Transverse colon (tissue), 4 donors: ENCODE measurements around the gene AXIN1.

Experiments
- POLR2A ChIP-seq: fragments of 450-650 bp; IDR thresholded peaks from one replicate; pipeline ENCODE4 v1.6.1; 2016; ENCODE audit warnings: antibody characterized with exemption, mild to moderate bottlenecking, moderate library complexity
- POLR2AphosphoS5 ChIP-seq, 3 donors: sonication (generic); formaldehyde crosslinking; IDR thresholded peaks; one replicate each; pipeline ENCODE4 v1.6.1; 2016; ENCODE audit warnings: antibody characterized with exemption in 3 of 3
- TF ChIP-seq, protein P1 (sequence below), 5 experiments: fragments of 200-600 bp in 3 of 5; fragments of 450-650 bp in 2 of 5; sonication (generic) in 3 of 5; IDR thresholded peaks; 1 replicate in 2 of 5; 2 replicates in 3 of 5; pipeline ENCODE4 v1.5.1; 2016 to 2017; ENCODE audit warnings: antibody characterized with exemption in 5 of 5, inconsistent platforms in 3 of 5, mild to moderate bottlenecking in 2 of 5, moderate library complexity in 1 of 5

DNA sequence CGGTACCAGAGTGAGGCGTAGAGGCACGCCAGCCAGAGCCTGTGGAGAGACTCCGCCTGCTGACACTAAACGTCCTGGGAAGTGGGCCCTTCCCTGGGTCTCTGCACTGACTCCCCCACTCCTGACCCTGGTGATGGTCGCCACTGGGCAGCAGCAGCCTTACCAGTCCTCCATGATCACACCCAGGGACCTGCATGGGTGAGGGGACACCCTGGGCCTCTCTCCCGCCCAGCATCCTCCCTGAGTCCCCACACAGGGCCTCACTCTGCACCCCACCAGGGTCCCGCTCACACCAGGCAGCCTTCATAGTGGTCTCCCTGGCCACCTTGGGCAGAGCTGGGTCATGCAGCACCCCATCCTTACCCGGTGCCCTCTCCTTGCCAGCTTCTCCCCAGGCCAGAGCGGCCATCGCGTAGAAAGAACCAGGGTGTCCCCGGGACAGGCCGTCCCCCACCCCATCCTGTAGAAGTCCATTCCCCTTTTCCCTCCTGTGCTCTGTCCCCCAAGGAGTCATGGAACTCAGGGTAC is 87.5 kb downstream of the AXIN1 start:
- TF ChIP-seq POLR2AphosphoS5 (IDR thresholded peaks at IDR 0.05) (no peak), POLR2A (no peak)
- TF ChIP-seq, protein P1, sequence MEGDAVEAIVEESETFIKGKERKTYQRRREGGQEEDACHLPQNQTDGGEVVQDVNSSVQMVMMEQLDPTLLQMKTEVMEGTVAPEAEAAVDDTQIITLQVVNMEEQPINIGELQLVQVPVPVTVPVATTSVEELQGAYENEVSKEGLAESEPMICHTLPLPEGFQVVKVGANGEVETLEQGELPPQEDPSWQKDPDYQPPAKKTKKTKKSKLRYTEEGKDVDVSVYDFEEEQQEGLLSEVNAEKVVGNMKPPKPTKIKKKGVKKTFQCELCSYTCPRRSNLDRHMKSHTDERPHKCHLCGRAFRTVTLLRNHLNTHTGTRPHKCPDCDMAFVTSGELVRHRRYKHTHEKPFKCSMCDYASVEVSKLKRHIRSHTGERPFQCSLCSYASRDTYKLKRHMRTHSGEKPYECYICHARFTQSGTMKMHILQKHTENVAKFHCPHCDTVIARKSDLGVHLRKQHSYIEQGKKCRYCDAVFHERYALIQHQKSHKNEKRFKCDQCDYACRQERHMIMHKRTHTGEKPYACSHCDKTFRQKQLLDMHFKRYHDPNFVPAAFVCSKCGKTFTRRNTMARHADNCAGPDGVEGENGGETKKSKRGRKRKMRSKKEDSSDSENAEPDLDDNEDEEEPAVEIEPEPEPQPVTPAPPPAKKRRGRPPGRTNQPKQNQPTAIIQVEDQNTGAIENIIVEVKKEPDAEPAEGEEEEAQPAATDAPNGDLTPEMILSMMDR (IDR thresholded peaks at IDR 0.05), result no peak
